ENCODE measurements around the gene RAD51D.
"Not testable (repeated sequence)": the region's sequence is repeated elsewhere in the genome, so short reads cannot be mapped to it uniquely, and the experiment has no call there.

RAD51D gene

GRCh38 chr17:35152421-35153140 lies 32.9 kb upstream of the RAD51D start:
- no peaks in the 10 kb centered on the region for H3K4me1 ChIP-seq (ENCODE audit: control insufficient read depth, insufficient read depth, low read depth, low read length)
- no peak overlapping the region for H3K23ac ChIP-seq (ENCODE audit: low read length in 2 of 2)
- no peak overlapping the region for H2BK120ac ChIP-seq (ENCODE audit: low read depth, low read length)
- DNase-seq: no peak
- no peaks in the 10 kb centered on the region for H3K36me3 ChIP-seq (ENCODE audit: control insufficient read depth in 1 of 2, insufficient read depth in 2 of 2, low read depth in 1 of 2, low read length in 2 of 2)
- WGBS: 81% methylated on average over 7 of the region's 13 CpGs
- H3K4ac ChIP-seq (ENCODE audit: low read depth in 1 of 2, low read length in 2 of 2): no peak overlapping the region
- no peak overlapping the region for H2BK5ac ChIP-seq (ENCODE audit: low read depth, low read length, poor library complexity, severe bottlenecking)
- H4K91ac ChIP-seq (ENCODE audit: low read length): no peak overlapping the region
- H3K18ac ChIP-seq (ENCODE audit: low read depth in 1 of 2, low read length in 2 of 2): no peak overlapping the region
- no peak overlapping the region for H2BK15ac ChIP-seq (ENCODE audit: low read depth, poor library complexity, severe bottlenecking)
- no peaks in the 10 kb centered on the region for H3K9me3 ChIP-seq (ENCODE audit: control insufficient read depth, low read length)
- H2AK5ac ChIP-seq (ENCODE audit: low read length, severe bottlenecking): no peak overlapping the region
- no peaks in the 10 kb centered on the region for H3K79me1 ChIP-seq (replicated peaks; ENCODE audit: low read length, poor library complexity, severe bottlenecking)
- peaks cover 19 to 30% of the 10 kb centered on the region in 2 experiments for H3K27me3 ChIP-seq (ENCODE audit: control insufficient read depth in 1 of 2, insufficient read depth in 1 of 2, low read length in 2 of 2)
- H2AFZ ChIP-seq (ENCODE audit: low read depth, low read length): no peak overlapping the region
- no peak overlapping the region for H3K27ac ChIP-seq (ENCODE audit: low read length, poor library complexity, severe bottlenecking)
- H2BK12ac ChIP-seq (ENCODE audit: low read length in 2 of 2): no peak overlapping the region
- H4K8ac ChIP-seq (ENCODE audit: low read length): no peak overlapping the region
- H3K14ac ChIP-seq (ENCODE audit: low read length in 2 of 2): no peak overlapping the region
- H3K4me3 ChIP-seq (ENCODE audit: insufficient read depth in 1 of 2, low read depth in 1 of 2, low read length in 2 of 2): no peak overlapping the region
- no peak overlapping the region for H3K9ac ChIP-seq (ENCODE audit: low read length)
- H3K4me2 ChIP-seq (ENCODE audit: low read length, poor library complexity, severe bottlenecking): no peak overlapping the region

- H3K18ac ChIP-seq (ENCODE audit: low read depth in 1 of 2, low read length in 2 of 2); H2AK5ac ChIP-seq (ENCODE audit: low read length, severe bottlenecking); H2BK15ac ChIP-seq (ENCODE audit: low read depth, poor library complexity, severe bottlenecking); H2BK120ac ChIP-seq (ENCODE audit: low read depth, low read length); H3K14ac ChIP-seq (ENCODE audit: low read length in 2 of 2); H3K4me3 ChIP-seq (ENCODE audit: insufficient read depth in 1 of 2, low read depth in 1 of 2, low read length in 2 of 2); H3K9me3 ChIP-seq (ENCODE audit: control insufficient read depth, low read length); H3K79me1 ChIP-seq (replicated peaks; ENCODE audit: low read length, poor library complexity, severe bottlenecking); H2AFZ ChIP-seq (ENCODE audit: low read depth, low read length); H3K4me1 ChIP-seq (ENCODE audit: control insufficient read depth, insufficient read depth, low read depth, low read length); H2BK12ac ChIP-seq (ENCODE audit: low read length in 2 of 2); H4K8ac ChIP-seq (ENCODE audit: low read length); H3K4ac ChIP-seq (ENCODE audit: low read depth in 1 of 2, low read length in 2 of 2); H2BK5ac ChIP-seq (ENCODE audit: low read depth, low read length, poor library complexity, severe bottlenecking); H3K36me3 ChIP-seq (ENCODE audit: control insufficient read depth in 1 of 2, insufficient read depth in 2 of 2, low read depth in 1 of 2, low read length in 2 of 2); H3K4me2 ChIP-seq (ENCODE audit: low read length, poor library complexity, severe bottlenecking); H4K91ac ChIP-seq (ENCODE audit: low read length); DNase-seq; H3K27ac ChIP-seq (ENCODE audit: low read length, poor library complexity, severe bottlenecking); H3K9ac ChIP-seq (ENCODE audit: low read length); H3K23ac ChIP-seq (ENCODE audit: low read length in 2 of 2): not testable (repeated sequence)
- 98% methylated on average over 28 of the region's 29 CpGs for WGBS
- peaks cover 34 to 44% of the 10 kb centered on the region in 2 experiments for H3K27me3 ChIP-seq (ENCODE audit: control insufficient read depth in 1 of 2, insufficient read depth in 1 of 2, low read length in 2 of 2)
Observed at GRCh38 chr17:35151080-35151479, 31.4 kb upstream of the RAD51D start.

GRCh38 chr17:35149941-35150340 lies 30.3 kb upstream of the RAD51D start:
- H4K8ac ChIP-seq (ENCODE audit: low read length): no peak overlapping the region
- no peak overlapping the region for H3K9ac ChIP-seq (ENCODE audit: low read length)
- H3K4me1 ChIP-seq (ENCODE audit: control insufficient read depth, insufficient read depth, low read depth, low read length): no peaks in the 10 kb centered on the region
- H3K4me2 ChIP-seq (ENCODE audit: low read length, poor library complexity, severe bottlenecking): no peak overlapping the region
- H4K91ac ChIP-seq (ENCODE audit: low read length): no peak overlapping the region
- DNase-seq: no peak
- no peak overlapping the region for H3K14ac ChIP-seq (ENCODE audit: low read length in 2 of 2)
- no peak overlapping the region for H3K4me3 ChIP-seq (ENCODE audit: insufficient read depth in 1 of 2, low read depth in 1 of 2, low read length in 2 of 2)
- 85% methylated on average over 11 of the region's 11 CpGs for WGBS
- no peaks in the 10 kb centered on the region for H3K79me1 ChIP-seq (replicated peaks; ENCODE audit: low read length, poor library complexity, severe bottlenecking)
- no peak overlapping the region for H3K18ac ChIP-seq (ENCODE audit: low read depth in 1 of 2, low read length in 2 of 2)
- no peaks in the 10 kb centered on the region for H3K9me3 ChIP-seq (ENCODE audit: control insufficient read depth, low read length)
- no peak overlapping the region for H2AFZ ChIP-seq (ENCODE audit: low read depth, low read length)
- H2BK15ac ChIP-seq (ENCODE audit: low read depth, poor library complexity, severe bottlenecking): no peak overlapping the region
- H2BK5ac ChIP-seq (ENCODE audit: low read depth, low read length, poor library complexity, severe bottlenecking): no peak overlapping the region
- peaks cover 34 to 44% of the 10 kb centered on the region in 2 experiments for H3K27me3 ChIP-seq (ENCODE audit: control insufficient read depth in 1 of 2, insufficient read depth in 1 of 2, low read length in 2 of 2)
- no peak overlapping the region for H3K27ac ChIP-seq (ENCODE audit: low read length, poor library complexity, severe bottlenecking)
- no peak overlapping the region for H3K4ac ChIP-seq (ENCODE audit: low read depth in 1 of 2, low read length in 2 of 2)
- no peak overlapping the region for H2AK5ac ChIP-seq (ENCODE audit: low read length, severe bottlenecking)
- no peak overlapping the region for H3K23ac ChIP-seq (ENCODE audit: low read length in 2 of 2)
- no peaks in the 10 kb centered on the region for H3K36me3 ChIP-seq (ENCODE audit: control insufficient read depth in 1 of 2, insufficient read depth in 2 of 2, low read depth in 1 of 2, low read length in 2 of 2)
- no peak overlapping the region for H2BK12ac ChIP-seq (ENCODE audit: low read length in 2 of 2)
- no peak overlapping the region for H2BK120ac ChIP-seq (ENCODE audit: low read depth, low read length)

- Histone ChIP-seq H3K4me1 (ENCODE audit: control insufficient read depth, insufficient read depth, low read depth, low read length) (no peaks in the 10 kb centered on the region), H3K14ac (ENCODE audit: low read length in 2 of 2) (no peak overlapping the region), H2AFZ (ENCODE audit: low read depth, low read length) (no peak overlapping the region), H2BK15ac (ENCODE audit: low read depth, poor library complexity, severe bottlenecking) (no peak overlapping the region), H4K8ac (ENCODE audit: low read length) (no peak overlapping the region), H2AK5ac (ENCODE audit: low read length, severe bottlenecking) (no peak overlapping the region), H3K4ac (ENCODE audit: low read depth in 1 of 2, low read length in 2 of 2) (no peak overlapping the region), H3K4me2 (ENCODE audit: low read length, poor library complexity, severe bottlenecking) (no peak overlapping the region), H2BK12ac (ENCODE audit: low read length in 2 of 2) (no peak overlapping the region), H3K9ac (ENCODE audit: low read length) (no peak overlapping the region), H3K23ac (ENCODE audit: low read length in 2 of 2) (no peak overlapping the region), H2BK5ac (ENCODE audit: low read depth, low read length, poor library complexity, severe bottlenecking) (no peak overlapping the region), H3K27me3 (ENCODE audit: control insufficient read depth in 1 of 2, insufficient read depth in 1 of 2, low read length in 2 of 2) (peaks cover 28 to 44% of the 10 kb centered on the region in 2 experiments), H4K91ac (ENCODE audit: low read length) (no peak overlapping the region), H3K4me3 (ENCODE audit: insufficient read depth in 1 of 2, low read depth in 1 of 2, low read length in 2 of 2) (no peak overlapping the region), H3K36me3 (ENCODE audit: control insufficient read depth in 1 of 2, insufficient read depth in 2 of 2, low read depth in 1 of 2, low read length in 2 of 2) (no peaks in the 10 kb centered on the region), H3K79me1 (replicated peaks; ENCODE audit: low read length, poor library complexity, severe bottlenecking) (no peaks in the 10 kb centered on the region), H2BK120ac (ENCODE audit: low read depth, low read length) (no peak overlapping the region), H3K9me3 (ENCODE audit: control insufficient read depth, low read length) (no peaks in the 10 kb centered on the region), H3K18ac (ENCODE audit: low read depth in 1 of 2, low read length in 2 of 2) (no peak overlapping the region), H3K27ac (ENCODE audit: low read length, poor library complexity, severe bottlenecking) (no peak overlapping the region)
- 90% methylated on average over 9 of the region's 9 CpGs for WGBS
- no peak for DNase-seq
Observed at GRCh38 chr17:35148144-35148543, 28.5 kb upstream of the RAD51D start.

Data from mesenchymal stem cell (in vitro differentiated cells and primary cell).